Measurements from ENCODE around the gene SCN1B. TPM values are rescaled to one million over a fixed set of nuclear protein-coding genes. Genes with fewer than 3 reads are reported as not detected.

The SCN1B gene
- polyA plus RNA-seq, 2 of the 4 experiments (the other 2 are of a cell fraction) = 11.0 to 11.3 TPM

- CTCF ChIA-PET = interaction anchor here (0.7 to 14.6 kb wide), 8 partner anchors 8 to 97 kb away, joined by 3 to 182 read pairs (median 6); no protein-coding TSS in a partner anchor
- Histone ChIP-seq H3K4me3 (no peak overlapping the region), H3K4me1 (peaks cover 21% of the 10 kb centered on the region), H3K27ac (no peak overlapping the region), H3K4me2 (no peak overlapping the region), H3K9me3 (no peaks in the 10 kb centered on the region)
- TF ChIP-seq RAD21 (conservative IDR thresholded peaks at IDR 0.05 in 1 of 2, IDR thresholded peaks at IDR 0.05 in 1 of 2) = no peak
- TF ChIP-seq CEBPB (IDR thresholded peaks at IDR 0.05) = peak; percentile 25 to 55; a peak in 3 of 4 replicates
- TF ChIP-seq JUNB (IDR thresholded peaks at IDR 0.05) = no peak
- POLR2A ChIA-PET = interaction anchor here (1.0 kb wide), 1 partner anchor 40 kb away, joined by 3 read pairs; no protein-coding TSS in a partner anchor
- FAIRE-seq (peak; percentile 32), DNase-seq (ENCODE audit: low read depth in 1 of 2, low spot score in 1 of 2) (no peak), ATAC-seq (peak in 1 of 2 experiments; percentile 2; a peak in 1 of 6 replicates)
- WGBS (ENCODE audit: missing lambda C conversion rate) = 81% methylated on average over 17 of the region's 17 CpGs
Measured at GRCh38 chr19:35038623-35039512, 8.6 kb downstream of the SCN1B start.

- H3K4me2 ChIP-seq = no peak overlapping the region
- DNase-seq (ENCODE audit: low read depth in 1 of 2, low spot score in 1 of 2) = no peak
- CTCF ChIA-PET = interaction anchor here (3.6 kb wide), 1 partner anchor 67 kb away, joined by 27 read pairs; no protein-coding TSS in a partner anchor
Measured at GRCh38 chr19:35039881-35040825, 9.9 kb downstream of the SCN1B start.

More at GRCh38 chr19:35039881-35040825, 9.9 kb downstream of the SCN1B start:
- no peaks in the 10 kb centered on the region for H3K9me3 ChIP-seq
- ATAC-seq = peak in 1 of 2 experiments; percentile 2; a peak in 1 of 6 replicates
- WGBS (ENCODE audit: missing lambda C conversion rate) = 92% methylated on average over 39 of the region's 39 CpGs
- H3K27ac ChIP-seq = no peak overlapping the region
- no peak overlapping the region for H3K4me3 ChIP-seq
- peaks cover 21% of the 10 kb centered on the region for H3K4me1 ChIP-seq
- no peak for FAIRE-seq
- POLR2A ChIA-PET = no interaction called here
- no peak for TF ChIP-seq HDAC2 (IDR thresholded peaks at IDR 0.05)
- no peak for TF ChIP-seq SREBF2 (IDR thresholded peaks at IDR 0.05)
- TF ChIP-seq EHF (CRISPR knock-in tag; IDR thresholded peaks at IDR 0.05) = no peak
- no peak for TF ChIP-seq HEYL (CRISPR knock-in tag; IDR thresholded peaks at IDR 0.05)
- TF ChIP-seq ZSCAN20 (CRISPR knock-in tag; IDR thresholded peaks at IDR 0.05) = no peak
- TF ChIP-seq ZFP36 (IDR thresholded peaks at IDR 0.05; ENCODE audit: borderline replicate concordance, partially characterized antibody) = no peak
- no peak for TF ChIP-seq POLR2AphosphoS2 (conservative IDR thresholded peaks at IDR 0.05; ENCODE audit: low read length)
- no peak for TF ChIP-seq EHMT2 (IDR thresholded peaks at IDR 0.05; ENCODE audit: low read depth)
- no peak for TF ChIP-seq NR3C1 (IDR thresholded peaks at IDR 0.05)
- TF ChIP-seq ZNF302 (CRISPR knock-in tag; IDR thresholded peaks at IDR 0.05) = no peak
- no peak for TF ChIP-seq BCL3 (IDR thresholded peaks at IDR 0.05)
- no peak for TF ChIP-seq TFCP2L1 (CRISPR knock-in tag; IDR thresholded peaks at IDR 0.05)
- no peak for TF ChIP-seq CTCF (IDR thresholded peaks at IDR 0.05)
- TF ChIP-seq E2F6 (IDR thresholded peaks at IDR 0.05; ENCODE audit: borderline replicate concordance, low read depth) = no peak
- TF ChIP-seq EP300 (IDR thresholded peaks at IDR 0.05) = no peak
- no peak for TF ChIP-seq RAD21 (conservative IDR thresholded peaks at IDR 0.05 in 1 of 2, IDR thresholded peaks at IDR 0.05 in 1 of 2)
